Measurements from ENCODE around the gene HCAR1. TPM values are rescaled to one million over a fixed set of nuclear protein-coding genes. Genes with fewer than 3 reads are reported as not detected.

Gene HCAR1
- total RNA-seq, 1 experiment from 2014 or later = 0.04 TPM

GRCh38 chr12:122729583-122730214 lies 945 bp downstream of the HCAR1 start:
- Mint-ChIP-seq H3K27ac (no peak overlapping the region), H3K27me3 (ENCODE audit: low read depth) (no peaks in the 10 kb centered on the region; the same call in 1 of the 2 replicates), H3K36me3 (no peaks in the 10 kb centered on the region), H3K4me3 (no peak overlapping the region), H3K4me1 (peaks cover 21% of the 10 kb centered on the region), H3K9me3 (no peaks in the 10 kb centered on the region)
- TF ChIP-seq ATF2 (CRISPR knock-in tag; IDR thresholded peaks at IDR 0.05; ENCODE audit: borderline replicate concordance, low read depth) = no peak
- no peak for TF ChIP-seq STAT6 (CRISPR knock-in tag; conservative IDR thresholded peaks at IDR 0.05; ENCODE audit: low read depth)
- no peak for TF ChIP-seq CDX4 (CRISPR knock-in tag; IDR thresholded peaks at IDR 0.05; ENCODE audit: borderline replicate concordance)
- no peak for TF ChIP-seq GRHL2 (CRISPR knock-in tag; IDR thresholded peaks at IDR 0.05; ENCODE audit: insufficient replicate concordance, severe bottlenecking)
- no peak for TF ChIP-seq TEAD4 (CRISPR knock-in tag; IDR thresholded peaks at IDR 0.05)
- TF ChIP-seq, protein P1, sequence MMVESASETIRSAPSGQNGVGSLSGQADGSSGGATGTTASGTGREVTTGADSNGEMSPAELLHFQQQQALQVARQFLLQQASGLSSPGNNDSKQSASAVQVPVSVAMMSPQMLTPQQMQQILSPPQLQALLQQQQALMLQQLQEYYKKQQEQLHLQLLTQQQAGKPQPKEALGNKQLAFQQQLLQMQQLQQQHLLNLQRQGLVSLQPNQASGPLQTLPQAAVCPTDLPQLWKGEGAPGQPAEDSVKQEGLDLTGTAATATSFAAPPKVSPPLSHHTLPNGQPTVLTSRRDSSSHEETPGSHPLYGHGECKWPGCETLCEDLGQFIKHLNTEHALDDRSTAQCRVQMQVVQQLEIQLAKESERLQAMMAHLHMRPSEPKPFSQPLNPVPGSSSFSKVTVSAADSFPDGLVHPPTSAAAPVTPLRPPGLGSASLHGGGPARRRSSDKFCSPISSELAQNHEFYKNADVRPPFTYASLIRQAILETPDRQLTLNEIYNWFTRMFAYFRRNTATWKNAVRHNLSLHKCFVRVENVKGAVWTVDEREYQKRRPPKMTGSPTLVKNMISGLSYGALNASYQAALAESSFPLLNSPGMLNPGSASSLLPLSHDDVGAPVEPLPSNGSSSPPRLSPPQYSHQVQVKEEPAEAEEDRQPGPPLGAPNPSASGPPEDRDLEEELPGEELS (CRISPR knock-in tag; IDR thresholded peaks at IDR 0.05) = no peak
- no peak for TF ChIP-seq SMAD3 (CRISPR knock-in tag; IDR thresholded peaks at IDR 0.05; ENCODE audit: borderline replicate concordance)
- TF ChIP-seq ZNF232 (CRISPR knock-in tag; IDR thresholded peaks at IDR 0.05) = no peak
- ATAC-seq = no peak
- ChIA-PET CTCF (interaction anchor here (1.2 kb wide), 1 partner anchor 7 kb away, joined by 3 read pairs; no protein-coding TSS in a partner anchor), POLR2A (no interaction called here)
- no peak for DNase-seq (ENCODE audit: low spot score)

GRCh38 chr12:122726080-122726558 lies 4.5 kb downstream of the HCAR1 start:
- peaks cover 22% of the 10 kb centered on the region for H3K4me1 Mint-ChIP-seq
- peak; percentile 53 for ATAC-seq
- no peak for DNase-seq (ENCODE audit: low spot score)
- H3K27me3 Mint-ChIP-seq (ENCODE audit: low read depth) = no peaks in the 10 kb centered on the region
- no peaks in the 10 kb centered on the region for H3K9me3 Mint-ChIP-seq
- H3K36me3 Mint-ChIP-seq = no peaks in the 10 kb centered on the region
- CTCF ChIA-PET = no interaction called here
- H3K27ac Mint-ChIP-seq = peak overlapping the region; percentile 74
- no peak overlapping the region for H3K4me3 Mint-ChIP-seq
- POLR2A ChIA-PET = no interaction called here
- TF ChIP-seq CREM (CRISPR knock-in tag; IDR thresholded peaks at IDR 0.05) (no peak), RELA (CRISPR knock-in tag; IDR thresholded peaks at IDR 0.05; ENCODE audit: borderline replicate concordance) (no peak), ESRRA (CRISPR knock-in tag; IDR thresholded peaks at IDR 0.05; ENCODE audit: borderline replicate concordance) (no peak), MYBL2 (CRISPR knock-in tag; IDR thresholded peaks at IDR 0.05) (no peak), RORB (CRISPR knock-in tag; IDR thresholded peaks at IDR 0.05) (no peak), STAT6 (CRISPR knock-in tag; conservative IDR thresholded peaks at IDR 0.05; ENCODE audit: low read depth) (no peak), AFF4 (CRISPR knock-in tag; IDR thresholded peaks at IDR 0.05; ENCODE audit: borderline replicate concordance) (no peak)
- TF ChIP-seq, protein P2, sequence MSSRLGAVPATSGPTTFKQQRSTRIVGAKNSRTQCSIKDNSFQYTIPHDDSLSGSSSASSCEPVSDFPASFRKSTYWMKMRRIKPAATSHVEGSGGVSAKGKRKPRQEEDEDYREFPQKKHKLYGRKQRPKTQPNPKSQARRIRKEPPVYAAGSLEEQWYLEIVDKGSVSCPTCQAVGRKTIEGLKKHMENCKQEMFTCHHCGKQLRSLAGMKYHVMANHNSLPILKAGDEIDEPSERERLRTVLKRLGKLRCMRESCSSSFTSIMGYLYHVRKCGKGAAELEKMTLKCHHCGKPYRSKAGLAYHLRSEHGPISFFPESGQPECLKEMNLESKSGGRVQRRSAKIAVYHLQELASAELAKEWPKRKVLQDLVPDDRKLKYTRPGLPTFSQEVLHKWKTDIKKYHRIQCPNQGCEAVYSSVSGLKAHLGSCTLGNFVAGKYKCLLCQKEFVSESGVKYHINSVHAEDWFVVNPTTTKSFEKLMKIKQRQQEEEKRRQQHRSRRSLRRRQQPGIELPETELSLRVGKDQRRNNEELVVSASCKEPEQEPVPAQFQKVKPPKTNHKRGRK (CRISPR knock-in tag; IDR thresholded peaks at IDR 0.05; ENCODE audit: borderline replicate concordance) = no peak
- TF ChIP-seq, protein P3, sequence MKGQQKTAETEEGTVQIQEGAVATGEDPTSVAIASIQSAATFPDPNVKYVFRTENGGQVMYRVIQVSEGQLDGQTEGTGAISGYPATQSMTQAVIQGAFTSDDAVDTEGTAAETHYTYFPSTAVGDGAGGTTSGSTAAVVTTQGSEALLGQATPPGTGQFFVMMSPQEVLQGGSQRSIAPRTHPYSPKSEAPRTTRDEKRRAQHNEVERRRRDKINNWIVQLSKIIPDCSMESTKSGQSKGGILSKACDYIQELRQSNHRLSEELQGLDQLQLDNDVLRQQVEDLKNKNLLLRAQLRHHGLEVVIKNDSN (CRISPR knock-in tag; IDR thresholded peaks at IDR 0.05) = no peak
